HepG2 (cell line): Measurements from ENCODE around the gene SYNE1. TPM values are rescaled to one million over a fixed set of nuclear protein-coding genes. Genes with fewer than 3 reads are reported as not detected.
A peak's percentile ranks its signal among the peaks of the same experiment; 100 is the strongest.

Source experiments
- ATAC-seq: fragments of 200-7000 bp; cut with Tn5 transposase; 3 replicates; pipeline ENCODE4 v1.9.1; 2020; ENCODE audit warnings: mild to moderate bottlenecking, moderate library complexity
- BruUV-seq: library from RNA; stranded (reverse); fragments of 400-500 nt; replicated peaks from 2 replicates; lab custom pipeline; 2021; lab: Mats Ljungman, UMichigan
- CTCF ChIA-PET: fragments of 300-600 bp; formaldehyde crosslinking; extraction: SDS; loops from one replicate; lab custom pipeline; 2021; ENCODE audit warnings: low total read pairs, inconsistent platforms, low intra/inter-chr PET ratio; lab: Yijun Ruan, JAX
- POLR2A ChIA-PET: fragments of 350-600 bp; sonication (Branson Sonifier 250); formaldehyde crosslinking; loops from one replicate; lab custom pipeline; 2020; ENCODE audit warnings: antibody characterized with exemption, inconsistent platforms; lab: Yijun Ruan, JAX
- DNase-seq: peaks from one replicate; pipeline ENCODE4 v3.0.0-alpha.2; 2015; ENCODE audit warnings: low spot score
- FAIRE-seq: peaks from 3 replicates; lab custom pipeline; 2011; peaks lifted over from hg19 to GRCh38; lab: Jason Lieb, UNC
- H2AFZ ChIP-seq: one replicate; pipeline ENCODE4 v1.6.1; 2011; ENCODE audit warnings: low read length, inconsistent platforms
- H3K27ac ChIP-seq: fragments of 300-600 bp; 3 replicates; pipeline ENCODE4 v1.8.0; 2011; ENCODE audit warnings: mixed run types, mild to moderate bottlenecking, mixed read lengths, low read length, inconsistent platforms; ENCODE audit not compliant: insufficient read depth; ENCODE audit errors: extremely low read length
- H3K27me3 ChIP-seq, 2 experiments: fragments of 200-600 bp in 1 of 2; 2 replicates in 1 of 2; 3 replicates in 1 of 2; pipeline versions ENCODE4 v1.6.0 to v1.8.0; 2011; ENCODE audit warnings: low read length in 2 of 2, mild to moderate bottlenecking in 2 of 2, moderate library complexity in 2 of 2, inconsistent platforms in 1 of 2; ENCODE audit not compliant: insufficient read depth in 2 of 2, control insufficient read depth in 1 of 2
- H3K36me3 ChIP-seq, 2 experiments: fragments of 200-600 bp in 1 of 2; replicated peaks in 1 of 2; 2 replicates in 1 of 2; 3 replicates in 1 of 2; pipeline versions ENCODE4 v1.5.1 to v1.8.0; 2011; ENCODE audit warnings: low read length in 2 of 2, inconsistent platforms in 1 of 2; ENCODE audit not compliant: insufficient read depth in 2 of 2, control insufficient read depth in 1 of 2
- H3K4me1 ChIP-seq: 2 replicates; pipeline ENCODE4 v1.5.1; 2012; ENCODE audit warnings: low read length, inconsistent platforms; ENCODE audit not compliant: insufficient read depth
- H3K4me2 ChIP-seq: 2 replicates; pipeline ENCODE4 v1.6.0; 2011; ENCODE audit warnings: low read depth, low read length, inconsistent platforms
- H3K4me3 ChIP-seq, 3 experiments: fragments of 200-600 bp in 1 of 3; sonication (generic), shearing (Covaris generic) in 1 of 3; replicated peaks in 1 of 3; 2 replicates each; pipeline ENCODE4 v1.5.1; 2011 to 2016; ENCODE audit warnings: low read length in 3 of 3, inconsistent platforms in 2 of 3, low read depth in 2 of 3, mild to moderate bottlenecking in 2 of 3, control low read depth in 1 of 3, mixed read lengths in 1 of 3; ENCODE audit not compliant: insufficient read depth in 1 of 3
- H3K79me2 ChIP-seq: one replicate; pipeline ENCODE4 v1.6.1; 2011; ENCODE audit warnings: low read length, inconsistent platforms; ENCODE audit not compliant: insufficient read depth
- H3K9ac ChIP-seq: 2 replicates; pipeline ENCODE4 v1.6.0; 2011; ENCODE audit warnings: mild to moderate bottlenecking, low read depth, low read length, inconsistent platforms; ENCODE audit not compliant: insufficient read depth
- H3K9me3 ChIP-seq: 2 replicates; pipeline ENCODE4 v1.5.1; 2012; ENCODE audit warnings: mild to moderate bottlenecking, low read length
- H4K20me1 ChIP-seq: 2 replicates; pipeline ENCODE4 v1.6.0; 2011; ENCODE audit warnings: inconsistent platforms, mild to moderate bottlenecking, low read length, moderate library complexity; ENCODE audit not compliant: insufficient read depth
- ATF7 ChIP-seq, 2 experiments: fragments of 450-650 bp in 1 of 2; sonication (generic) in 1 of 2; formaldehyde crosslinking in 1 of 2; IDR thresholded peaks; 2 replicates each; pipeline versions ENCODE4 v1.4.0 to v1.6.1; 2016 to 2020; ENCODE audit warnings: antibody characterized with exemption in 1 of 2, mild to moderate bottlenecking in 1 of 2, missing genetic modification reagents in 1 of 2
- DR1 ChIP-seq: sonication (generic); formaldehyde crosslinking; IDR thresholded peaks from 2 replicates; pipeline ENCODE4 v1.8.0; 2021; ENCODE audit warnings: mild to moderate bottlenecking, missing genetic modification reagents, inconsistent platforms
- GABPA ChIP-seq, 2 experiments: IDR thresholded peaks; 2 replicates each; pipeline ENCODE4 v1.6.1; 2011 to 2016; ENCODE audit warnings: low read depth in 2 of 2, low read length in 1 of 2, missing biosample characterization in 1 of 2, missing genetic modification characterization in 1 of 2
- HNRNPL ChIP-seq: fragments of 200-400 bp; formaldehyde crosslinking; IDR thresholded peaks from 2 replicates; pipeline ENCODE4 v1.6.1; 2017; ENCODE audit warnings: mild to moderate bottlenecking, low read depth, low read length
- KLF6 ChIP-seq: IDR thresholded peaks from 2 replicates; pipeline ENCODE4 v1.8.0; 2016; ENCODE audit warnings: missing biosample characterization, missing genetic modification reagents
- MIER3 ChIP-seq: IDR thresholded peaks from 2 replicates; pipeline ENCODE4 v1.6.1; 2016; ENCODE audit warnings: missing compliant biosample characterization, borderline replicate concordance
- SIN3B ChIP-seq: fragments of 150-350 bp; IDR thresholded peaks from 2 replicates; pipeline ENCODE4 v1.6.1; 2014; ENCODE audit warnings: low read length
- ZNF3 ChIP-seq: IDR thresholded peaks from 2 replicates; pipeline ENCODE4 v1.7.0; 2017; ENCODE audit warnings: inconsistent platforms
- ZNF576 ChIP-seq: sonication (generic); formaldehyde crosslinking; IDR thresholded peaks from 2 replicates; pipeline ENCODE4 v1.4.0; 2020; ENCODE audit warnings: mild to moderate bottlenecking, missing genetic modification reagents
- WGBS: methylation state at CpG from one replicate; pipeline ENCODE4 v1.1.6; 2017; ENCODE audit warnings: low lambda C conversion rate; 5-methylcytosine and 5-hydroxymethylcytosine counted together
- in situ Hi-C: cut with HindIII; loops from 2 replicates; pipeline ENCODE4 v1.10.0; 2017; ENCODE audit warnings: low pct_unique_long_range_greater_than_20kb; ENCODE audit not compliant: extremely low pct_ligation_motif_present
- intact Hi-C: fragments of 100-400 bp; cut with micrococcal nuclease; formaldehyde crosslinking; loops from one replicate; pipeline ENCODE4 v1.10.0; 2022; ENCODE audit not compliant: unreplicated experiment
- polyA plus RNA-seq, 8 experiments: library from polyadenylated mRNA; depleted of rRNA in 3 of 8; stranded (reverse) in 7 of 8; unstranded in 1 of 8; fragments of >200 nt; fragmentation: Illumina TruSeq in 4 of 8; extraction: Trizol in 4 of 8; gene quantifications; 2 replicates each; pipeline versions ENCODE4 v1.2.1 to v1.2.3, GENCODE V29; 2011 to 2016; ENCODE audit warnings: low read depth in 4 of 8, missing spikeins in 1 of 8, mixed read lengths in 1 of 8; ENCODE audit not compliant: insufficient read depth in 1 of 8
- total RNA-seq, 5 experiments: library from RNA; depleted of rRNA; stranded (reverse); fragments of >200 nt; fragmentation: Illumina TruSeq; extraction: Trizol; gene quantifications; 2 replicates each; pipeline ENCODE4 v1.2.3, GENCODE V29; 2016; ENCODE audit warnings: low read depth in 1 of 5

Gene SYNE1
- total and polyA plus RNA-seq, 2 of the 13 experiments (the other 11 are each of a cell fraction or from before 2014, with no cell fraction given) = 5.5 to 15.9 TPM

DNA sequence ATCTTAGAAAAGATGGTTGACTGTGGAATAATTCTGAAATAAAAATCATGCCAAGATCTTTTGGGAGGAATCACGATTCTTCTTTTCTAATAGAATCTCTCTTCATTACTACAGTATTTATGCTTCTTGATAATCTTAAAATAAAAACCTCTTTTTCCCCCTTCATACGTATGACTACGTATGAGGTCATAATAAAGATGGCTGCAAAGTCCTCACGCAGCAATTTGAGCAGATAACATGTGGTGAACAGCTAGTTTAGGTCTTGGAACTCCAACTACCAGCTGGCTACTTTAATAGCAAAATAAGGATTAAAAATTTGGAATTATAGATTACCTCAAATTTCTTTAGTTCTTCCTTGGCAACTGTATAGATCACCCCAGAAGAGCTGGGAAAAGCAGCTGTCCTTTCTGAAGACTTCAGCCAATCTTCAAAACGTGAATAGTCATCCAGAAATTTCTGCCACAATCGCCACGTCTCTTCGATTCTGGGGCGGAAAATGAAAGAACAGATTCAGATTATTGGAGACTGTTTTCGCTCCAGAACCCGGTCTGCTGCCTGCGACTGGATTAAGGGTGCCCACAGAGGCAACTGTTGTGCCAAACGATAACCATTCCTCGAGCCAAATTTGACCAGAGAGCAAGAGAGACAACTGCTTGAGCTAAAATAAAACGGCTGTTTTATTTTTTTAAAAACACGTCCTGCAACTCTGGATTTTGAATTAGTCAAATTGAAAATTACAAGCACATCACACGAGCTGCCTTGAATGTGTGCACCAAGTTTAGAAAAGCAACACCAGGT, 482.4 kb downstream of the SYNE1 start:
- no peak for FAIRE-seq
- WGBS = 90% methylated on average over 17 of the region's 17 CpGs
- no peaks in the 10 kb centered on the region for H4K20me1 ChIP-seq
- no peaks in the 10 kb centered on the region for H3K27me3 ChIP-seq
- H3K27ac ChIP-seq = no peak overlapping the region
- H3K4me3 ChIP-seq = no peak overlapping the region
- no peaks in the 10 kb centered on the region for H3K4me1 ChIP-seq
- TF ChIP-seq HNRNPL (no peak), GABPA (IDR thresholded peaks at IDR 0.05; ENCODE audit: low read depth, low read length) (no peak), GABPA (CRISPR knock-in tag; IDR thresholded peaks at IDR 0.05; ENCODE audit: low read depth) (no peak), ZNF576 (no peak), SIN3B (no peak), MIER3 (CRISPR knock-in tag) (no peak), ZNF3 (CRISPR knock-in tag) (no peak), DR1 (no peak), ATF7 (IDR thresholded peaks at IDR 0.05) (0 out of 2 replicates have a peak, but pooled peaks have one; percentile 20), ATF7 (CRISPR knock-in tag; IDR thresholded peaks at IDR 0.05) (no peak), KLF6 (CRISPR knock-in tag) (no peak)
- TF ChIP-seq, all 625 proteins: peak for 1
- Histone ChIP-seq H2AFZ (no peak overlapping the region), H3K4me2 (no peak overlapping the region), H3K79me2 (no peaks in the 10 kb centered on the region), H3K36me3 (no peaks in the 10 kb centered on the region; a peak in 1 of 5 replicates), H3K9ac (no peak overlapping the region), H3K9me3 (no peaks in the 10 kb centered on the region)
- BruUV-seq = no TSS peak
- in situ Hi-C loops (no loop called here), intact Hi-C loops (no loop called here)
- DNase-seq (no peak), ATAC-seq (no peak)
- POLR2A ChIA-PET = no interaction called here
- CTCF ChIA-PET = no interaction called here
